OCI-LY1 (cell line): ENCODE results near the gene ZNF485.
"Not testable (repeated sequence)": the region's sequence is repeated elsewhere in the genome, so short reads cannot be mapped to it uniquely, and the experiment has no call there.

Experiments
- EZH2 ChIP-seq: fragments of 200-600 bp; sonication (generic), shearing (Covaris generic); IDR thresholded peaks from 2 replicates; pipeline ENCODE4 v1.8.0; 2017; ENCODE audit warnings: borderline replicate concordance, mixed run types, mild to moderate bottlenecking, antibody characterized with exemption, low read length, moderate library complexity, mixed read lengths
- TF ChIP-seq, protein P1 (sequence below): fragments of 200-600 bp; sonication (generic), shearing (Covaris generic); IDR thresholded peaks from 2 replicates; pipeline ENCODE4 v1.5.1; 2017; ENCODE audit warnings: mild to moderate bottlenecking, antibody characterized with exemption, low read length, moderate library complexity, mixed read lengths

DNA sequence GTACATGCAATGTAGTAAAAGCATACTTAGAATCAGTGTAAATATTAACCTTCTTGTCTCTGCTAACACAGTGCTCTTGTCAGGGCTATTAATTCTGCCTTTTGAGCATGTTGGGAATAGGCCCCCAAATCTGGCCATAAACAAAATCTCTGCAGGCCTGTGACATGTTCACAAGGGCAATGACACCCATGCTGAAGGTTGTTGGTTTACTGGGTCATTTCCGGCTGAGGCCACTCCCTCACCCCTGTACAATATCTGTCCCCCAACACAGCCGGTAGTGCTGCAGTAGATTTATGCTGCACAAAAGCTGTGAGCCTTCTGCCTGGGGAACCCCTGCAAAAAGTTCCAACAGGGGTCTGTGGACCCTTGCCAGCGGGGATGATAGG, 19.5 kb upstream of the ZNF485 start:
- not testable (repeated sequence) for TF ChIP-seq EZH2
- TF ChIP-seq, protein P1, sequence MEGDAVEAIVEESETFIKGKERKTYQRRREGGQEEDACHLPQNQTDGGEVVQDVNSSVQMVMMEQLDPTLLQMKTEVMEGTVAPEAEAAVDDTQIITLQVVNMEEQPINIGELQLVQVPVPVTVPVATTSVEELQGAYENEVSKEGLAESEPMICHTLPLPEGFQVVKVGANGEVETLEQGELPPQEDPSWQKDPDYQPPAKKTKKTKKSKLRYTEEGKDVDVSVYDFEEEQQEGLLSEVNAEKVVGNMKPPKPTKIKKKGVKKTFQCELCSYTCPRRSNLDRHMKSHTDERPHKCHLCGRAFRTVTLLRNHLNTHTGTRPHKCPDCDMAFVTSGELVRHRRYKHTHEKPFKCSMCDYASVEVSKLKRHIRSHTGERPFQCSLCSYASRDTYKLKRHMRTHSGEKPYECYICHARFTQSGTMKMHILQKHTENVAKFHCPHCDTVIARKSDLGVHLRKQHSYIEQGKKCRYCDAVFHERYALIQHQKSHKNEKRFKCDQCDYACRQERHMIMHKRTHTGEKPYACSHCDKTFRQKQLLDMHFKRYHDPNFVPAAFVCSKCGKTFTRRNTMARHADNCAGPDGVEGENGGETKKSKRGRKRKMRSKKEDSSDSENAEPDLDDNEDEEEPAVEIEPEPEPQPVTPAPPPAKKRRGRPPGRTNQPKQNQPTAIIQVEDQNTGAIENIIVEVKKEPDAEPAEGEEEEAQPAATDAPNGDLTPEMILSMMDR: not testable (repeated sequence)
